CD14-positive monocyte (primary cell): ENCODE measurements around the gene AMBP. TPM values are rescaled to one million over a fixed set of nuclear protein-coding genes. Genes with fewer than 3 reads are reported as not detected.

Experiments used
- DNase-seq, 3 donors: peaks; one replicate each; pipeline ENCODE4 v3.0.0-alpha.2; 2011 to 2022
- H2AFZ ChIP-seq: 2 replicates; pipeline ENCODE4 v1.6.0; 2012; ENCODE audit warnings: mild to moderate bottlenecking, low read depth, low read length, inconsistent platforms; ENCODE audit not compliant: insufficient read depth, poor library complexity, severe bottlenecking
- H3K27ac ChIP-seq, 2 donors: 1 replicate in 1 of 2; 2 replicates in 1 of 2; pipeline ENCODE4 v1.5.1; 2012 to 2013; ENCODE audit warnings: low read length in 2 of 2, control low read depth in 1 of 2, inconsistent platforms in 1 of 2, low read depth in 1 of 2, mild to moderate bottlenecking in 1 of 2
- H3K27me3 ChIP-seq, 2 donors: one replicate each; pipeline versions ENCODE4 v1.6.0 to v1.6.1; 2011 to 2013; ENCODE audit warnings: low read length in 2 of 2; ENCODE audit not compliant: control insufficient read depth in 2 of 2, insufficient read depth in 2 of 2
- H3K36me3 ChIP-seq, 2 donors: replicated peaks in 1 of 2; 1 replicate in 1 of 2; 2 replicates in 1 of 2; pipeline versions ENCODE4 v1.5.1 to v1.6.1; 2012 to 2013; ENCODE audit warnings: low read length in 2 of 2, control low read depth in 1 of 2, inconsistent platforms in 1 of 2, mild to moderate bottlenecking in 1 of 2; ENCODE audit not compliant: insufficient read depth in 2 of 2, control insufficient read depth in 1 of 2
- H3K4me1 ChIP-seq, 2 donors: 1 replicate in 1 of 2; 2 replicates in 1 of 2; pipeline versions ENCODE4 v1.5.1 to v1.6.1; 2012 to 2013; ENCODE audit warnings: low read length in 2 of 2, control low read depth in 1 of 2, inconsistent platforms in 1 of 2, mild to moderate bottlenecking in 1 of 2, moderate library complexity in 1 of 2; ENCODE audit not compliant: insufficient read depth in 2 of 2, control insufficient read depth in 1 of 2
- H3K4me2 ChIP-seq: replicated peaks from 2 replicates; pipeline ENCODE3; 2012; ENCODE audit warnings: low read length, moderate library complexity, mild to moderate bottlenecking; ENCODE audit not compliant: poor library complexity, severe bottlenecking; ENCODE audit errors: extremely low read depth
- H3K4me3 ChIP-seq, 3 experiments: fragments of 200-600 bp in 1 of 3; sonication (generic) in 1 of 3; replicated peaks in 1 of 3; 1 replicate in 2 of 3; 2 replicates in 1 of 3; pipeline ENCODE4 v1.5.1; 2011 to 2013; ENCODE audit warnings: low read length in 3 of 3, mild to moderate bottlenecking in 3 of 3, control low read depth in 2 of 3, low read depth in 2 of 3, inconsistent platforms in 1 of 3, moderate library complexity in 1 of 3
- H3K79me2 ChIP-seq: 2 replicates; pipeline ENCODE4 v1.6.0; 2012; ENCODE audit warnings: mild to moderate bottlenecking, control low read depth, inconsistent platforms, low read length, moderate library complexity; ENCODE audit not compliant: insufficient read depth
- H3K9ac ChIP-seq: 2 replicates; pipeline ENCODE4 v1.6.0; 2017; ENCODE audit warnings: low read length, mild to moderate bottlenecking; ENCODE audit not compliant: insufficient read depth, poor library complexity, severe bottlenecking
- H3K9me3 ChIP-seq, 2 donors: replicated peaks in 1 of 2; 1 replicate in 1 of 2; 2 replicates in 1 of 2; pipeline versions ENCODE4 v1.5.1 to v1.6.1; 2012 to 2013; ENCODE audit warnings: low read length in 2 of 2, control low read depth in 1 of 2; ENCODE audit not compliant: control insufficient read depth in 1 of 2, insufficient read depth in 1 of 2
- H4K20me1 ChIP-seq: 2 replicates; pipeline ENCODE4 v1.6.0; 2012; ENCODE audit warnings: mild to moderate bottlenecking, low read length, control low read depth, moderate library complexity; ENCODE audit not compliant: insufficient read depth
- H3K27ac Mint-ChIP-seq, 7 donors: one replicate each; pipeline ENCODE4 v1.8.0; 2020; ENCODE audit warnings: mild to moderate bottlenecking in 7 of 7, mixed read lengths in 7 of 7, moderate library complexity in 6 of 7, inconsistent platforms in 2 of 7
- H3K27me3 Mint-ChIP-seq, 3 donors: one replicate each; pipeline ENCODE4 v1.8.0; 2021 to 2022; ENCODE audit warnings: low read depth in 3 of 3, mild to moderate bottlenecking in 3 of 3, mixed read lengths in 3 of 3, moderate library complexity in 3 of 3, inconsistent platforms in 1 of 3
- H3K36me3 Mint-ChIP-seq, 2 donors: one replicate each; pipeline ENCODE4 v1.8.0; 2020; ENCODE audit warnings: mixed read lengths in 2 of 2, inconsistent platforms in 1 of 2, mild to moderate bottlenecking in 1 of 2
- H3K4me1 Mint-ChIP-seq: one replicate; pipeline ENCODE4 v1.8.0; 2020; ENCODE audit warnings: mild to moderate bottlenecking, mixed read lengths
- H3K4me3 Mint-ChIP-seq, 2 donors: one replicate each; pipeline ENCODE4 v1.8.0; 2020; ENCODE audit warnings: mild to moderate bottlenecking in 2 of 2, mixed read lengths in 2 of 2, moderate library complexity in 1 of 2
- H3K9me3 Mint-ChIP-seq, 7 donors: one replicate each; pipeline ENCODE4 v1.8.0; 2020 to 2022; ENCODE audit warnings: mixed read lengths in 7 of 7, mild to moderate bottlenecking in 6 of 7, moderate library complexity in 6 of 7, inconsistent platforms in 2 of 7
- WGBS: methylation state at CpG from one replicate; pipeline ENCODE4 v1.1.5; 2013; ENCODE audit warnings: missing lambda C conversion rate; ENCODE audit not compliant: insufficient coverage; 5-methylcytosine and 5-hydroxymethylcytosine counted together
- intact Hi-C, 2 donors: fragments of 100-400 bp; cut with micrococcal nuclease; formaldehyde crosslinking; loops; one replicate each; pipeline versions ENCODE4 v1.15.0 to v1.15.1; 2023
- polyA plus RNA-seq, 3 donors: library from polyadenylated mRNA; depleted of rRNA in 1 of 3; unstranded in 2 of 3; stranded (reverse) in 1 of 3; fragments of 300-500 nt in 2 of 3; fragments of >200 nt in 1 of 3; fragmentation: Illumina TruSeq in 2 of 3; gene quantifications; 1 replicate in 2 of 3; 2 replicates in 1 of 3; pipeline ENCODE4 v1.2.3, GENCODE V29; 2012 to 2021
- TF ChIP-seq, protein P1 (sequence below): fragments of 200-600 bp; IDR thresholded peaks from one replicate; pipeline ENCODE4 v1.8.0; 2022; ENCODE audit warnings: antibody characterized with exemption, mild to moderate bottlenecking

The AMBP gene
- polyA plus RNA-seq, 3 donors = not detected

DNA sequence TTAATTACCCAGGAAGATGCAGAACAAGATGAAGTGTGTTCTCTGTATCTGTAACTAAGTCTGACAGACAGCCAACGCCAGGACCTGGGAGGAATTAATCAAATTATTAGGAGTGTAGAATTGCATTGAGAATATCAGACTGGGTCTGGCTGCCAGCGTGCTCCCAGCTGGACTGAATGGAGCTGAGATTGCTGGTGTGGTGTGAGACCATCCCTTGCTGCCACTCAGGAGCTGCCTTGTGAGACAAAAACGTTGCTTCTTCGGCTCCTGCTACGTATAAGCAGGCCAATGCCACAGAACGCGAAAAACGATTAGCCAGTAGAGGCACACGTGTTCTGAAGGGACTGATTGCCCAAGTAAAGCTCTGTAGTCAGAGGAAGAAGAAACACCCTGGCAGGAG lies 66.8 kb downstream of the AMBP start:
- Histone ChIP-seq H3K9me3 (no peaks in the 10 kb centered on the region), H3K27ac (no peak overlapping the region), H2AFZ (no peak overlapping the region), H3K4me2 (no peak overlapping the region), H3K9ac (no peak overlapping the region), H3K36me3 (no peaks in the 10 kb centered on the region), H4K20me1 (no peaks in the 10 kb centered on the region), H3K79me2 (no peaks in the 10 kb centered on the region), H3K27me3 (no peaks in the 10 kb centered on the region), H3K4me1 (peaks cover 0 to 3% of the 10 kb centered on the region in 2 donors), H3K4me3 (no peak overlapping the region)
- H3K9me3 Mint-ChIP-seq = peaks cover 0 to 6% (median 2%) of the 10 kb centered on the region in 7 donors
- 99% methylated on average over 9 of the region's 9 CpGs for WGBS
- peaks cover 26 to 34% of the 10 kb centered on the region in 2 donors for H3K36me3 Mint-ChIP-seq
- peaks cover 0 to 4% (median 0%) of the 10 kb centered on the region in 3 donors for H3K27me3 Mint-ChIP-seq
- no peak for DNase-seq
- H3K4me1 Mint-ChIP-seq = peaks cover 7% of the 10 kb centered on the region
- H3K27ac Mint-ChIP-seq = no peak overlapping the region
- H3K4me3 Mint-ChIP-seq = no peak overlapping the region
- TF ChIP-seq, protein P1, sequence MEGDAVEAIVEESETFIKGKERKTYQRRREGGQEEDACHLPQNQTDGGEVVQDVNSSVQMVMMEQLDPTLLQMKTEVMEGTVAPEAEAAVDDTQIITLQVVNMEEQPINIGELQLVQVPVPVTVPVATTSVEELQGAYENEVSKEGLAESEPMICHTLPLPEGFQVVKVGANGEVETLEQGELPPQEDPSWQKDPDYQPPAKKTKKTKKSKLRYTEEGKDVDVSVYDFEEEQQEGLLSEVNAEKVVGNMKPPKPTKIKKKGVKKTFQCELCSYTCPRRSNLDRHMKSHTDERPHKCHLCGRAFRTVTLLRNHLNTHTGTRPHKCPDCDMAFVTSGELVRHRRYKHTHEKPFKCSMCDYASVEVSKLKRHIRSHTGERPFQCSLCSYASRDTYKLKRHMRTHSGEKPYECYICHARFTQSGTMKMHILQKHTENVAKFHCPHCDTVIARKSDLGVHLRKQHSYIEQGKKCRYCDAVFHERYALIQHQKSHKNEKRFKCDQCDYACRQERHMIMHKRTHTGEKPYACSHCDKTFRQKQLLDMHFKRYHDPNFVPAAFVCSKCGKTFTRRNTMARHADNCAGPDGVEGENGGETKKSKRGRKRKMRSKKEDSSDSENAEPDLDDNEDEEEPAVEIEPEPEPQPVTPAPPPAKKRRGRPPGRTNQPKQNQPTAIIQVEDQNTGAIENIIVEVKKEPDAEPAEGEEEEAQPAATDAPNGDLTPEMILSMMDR = no peak
- intact Hi-C loops = no loop called here

Other genes with a start within 250 kb of the AMBP start
- 1 to 10 TPM in 1 of 3 donors, under 1 TPM in 2; 0.53 to 1.9 (median 0.78) TPM for gene ZNF618, start 202.0 kb downstream of the AMBP start, polyA plus RNA-seq
- gene KIF12, start 21.0 kb upstream of the AMBP start, polyA plus RNA-seq = not detected
- gene COL27A1, start 77.2 kb upstream of the AMBP start, polyA plus RNA-seq = under 1 TPM in 1 of 3 donors, not detected in 2; 0.03 TPM
- 1 to 10 TPM; 2.2 to 4.9 (median 2.8) TPM for gene ORM1, start 244.8 kb upstream of the AMBP start, polyA plus RNA-seq